SK-N-SH (cell line): Measurements from ENCODE around the gene MAPK6. TPM values are rescaled to one million over a fixed set of nuclear protein-coding genes. Genes with fewer than 3 reads are reported as not detected.

Experiments used
- CTCF ChIA-PET: fragments of 300-600, 350-600 bp; formaldehyde crosslinking; extraction: SDS; loops from one replicate; lab custom pipeline; 2021; lab: Yijun Ruan, JAX
- POLR2A ChIA-PET: fragments of 350-600 bp; sonication (Branson Sonifier 250); formaldehyde crosslinking; extraction: SDS; loops from one replicate; lab custom pipeline; 2020; ENCODE audit warnings: antibody characterized with exemption, inconsistent platforms; lab: Yijun Ruan, JAX
- DNase-seq: peaks from one replicate; pipeline ENCODE4 v3.0.0; 2012
- H2AFZ ChIP-seq: fragments of 200-600 bp; sonication (generic); 2 replicates; pipeline ENCODE4 v1.8.1; 2016; ENCODE audit warnings: antibody characterized with exemption, mild to moderate bottlenecking, low read depth
- H3F3A ChIP-seq: fragments of 200-600 bp; sonication (generic); replicated peaks from 2 replicates; pipeline ENCODE3; 2016; ENCODE audit warnings: antibody characterized with exemption, mild to moderate bottlenecking; ENCODE audit not compliant: insufficient read depth
- H3K27ac ChIP-seq, 2 experiments: fragments of 200-500 bp in 1 of 2; fragments of 200-600 bp in 1 of 2; sonication (Bioruptor generic) in 1 of 2; sonication (generic), shearing (Covaris generic) in 1 of 2; 2 replicates each; pipeline versions ENCODE4 v1.5.1 to v1.6.1; 2014 to 2016; ENCODE audit warnings: low read depth in 2 of 2, inconsistent platforms in 1 of 2, low read length in 1 of 2, mild to moderate bottlenecking in 1 of 2, mixed read lengths in 1 of 2
- H3K27me3 ChIP-seq: fragments of 200-600 bp; sonication (generic), shearing (Covaris generic); 2 replicates; pipeline ENCODE4 v1.6.1; 2016; ENCODE audit warnings: mixed run types; ENCODE audit not compliant: insufficient read depth
- H3K36me3 ChIP-seq, 2 experiments: fragments of 200-500 bp in 1 of 2; fragments of 200-600 bp in 1 of 2; sonication (Bioruptor generic) in 1 of 2; sonication (generic) in 1 of 2; replicated peaks in 1 of 2; 2 replicates each; pipeline versions ENCODE3 to v1.5.1; 2014 to 2016; ENCODE audit warnings: low read length in 1 of 2, mild to moderate bottlenecking in 1 of 2; ENCODE audit not compliant: insufficient read depth in 2 of 2, control insufficient read depth in 1 of 2
- H3K4me1 ChIP-seq, 2 experiments: fragments of 200-500 bp in 1 of 2; fragments of 200-600 bp in 1 of 2; sonication (Bioruptor generic) in 1 of 2; sonication (generic), shearing (Covaris generic) in 1 of 2; 2 replicates each; pipeline versions ENCODE4 v1.5.1 to v1.6.1; 2014 to 2016; ENCODE audit warnings: low read depth in 1 of 2, low read length in 1 of 2, mixed run types in 1 of 2; ENCODE audit not compliant: insufficient read depth in 2 of 2, control insufficient read depth in 1 of 2
- H3K4me2 ChIP-seq: fragments of 200-600 bp; sonication (generic), shearing (Covaris generic); 2 replicates; pipeline ENCODE4 v1.6.1; 2017; ENCODE audit warnings: mixed run types
- H3K4me3 ChIP-seq, 2 experiments: fragments of 200-500 bp in 1 of 2; fragments of 200-600 bp in 1 of 2; sonication (Bioruptor generic) in 1 of 2; sonication (generic), shearing (Covaris generic) in 1 of 2; 2 replicates each; pipeline versions ENCODE4 v1.5.1 to v1.8.1; 2014 to 2016; ENCODE audit warnings: low read depth in 2 of 2, inconsistent platforms in 1 of 2, low read length in 1 of 2, mild to moderate bottlenecking in 1 of 2, mixed read lengths in 1 of 2, moderate library complexity in 1 of 2
- H3K79me2 ChIP-seq: fragments of 200-600 bp; sonication (generic); 2 replicates; pipeline ENCODE4 v1.8.1; 2017; ENCODE audit warnings: mild to moderate bottlenecking; ENCODE audit not compliant: insufficient read depth
- H3K9ac ChIP-seq: fragments of 200-600 bp; sonication (generic); 2 replicates; pipeline ENCODE4 v1.6.1; 2017; ENCODE audit warnings: mixed run types
- H3K9me2 ChIP-seq: fragments of 200-600 bp; sonication (generic); 2 replicates; pipeline ENCODE4 v1.6.1; 2017; ENCODE audit warnings: mixed run types
- H3K9me3 ChIP-seq: fragments of 200-600 bp; sonication (generic); 2 replicates; pipeline ENCODE4 v1.6.1; 2017; ENCODE audit warnings: mixed run types, mild to moderate bottlenecking, moderate library complexity
- H4K20me1 ChIP-seq: fragments of 200-600 bp; sonication (generic); 2 replicates; pipeline ENCODE4 v1.6.1; 2017; ENCODE audit warnings: mild to moderate bottlenecking, mixed run types; ENCODE audit not compliant: insufficient read depth
- EP300 ChIP-seq, 2 experiments: IDR thresholded peaks; 2 replicates each; pipeline versions ENCODE4 v1.4.0 to v1.6.1; 2012; ENCODE audit warnings: borderline replicate concordance in 1 of 2, low read depth in 1 of 2, low read length in 1 of 2
- FOXM1 ChIP-seq: IDR thresholded peaks from 2 replicates; pipeline ENCODE4 v1.4.0; 2012; ENCODE audit warnings: low read depth, mild to moderate bottlenecking
- MEF2A ChIP-seq: IDR thresholded peaks from 2 replicates; pipeline ENCODE4 v1.4.0; 2012; ENCODE audit warnings: low read depth, borderline replicate concordance
- MXI1 ChIP-seq: IDR thresholded peaks from 2 replicates; pipeline ENCODE4 v1.6.1; 2012; ENCODE audit warnings: mild to moderate bottlenecking, low read depth, low read length, improper control_type of control experiment
- RFX5 ChIP-seq: IDR thresholded peaks from 2 replicates; pipeline ENCODE4 v1.6.1; 2012; ENCODE audit warnings: mild to moderate bottlenecking, improper control_type of control experiment, low read length
- RXRA ChIP-seq: IDR thresholded peaks from 2 replicates; pipeline ENCODE4 v1.4.0; 2012; ENCODE audit warnings: low read depth, mild to moderate bottlenecking, borderline replicate concordance
- WGBS: methylation state at CpG from one replicate; pipeline ENCODE4 v1.1.6; 2017; ENCODE audit warnings: low lambda C conversion rate; 5-methylcytosine and 5-hydroxymethylcytosine counted together
- polyA plus RNA-seq, 3 experiments: library from polyadenylated mRNA; depleted of rRNA; stranded (reverse); fragments of >200 nt; gene quantifications; 2 replicates each; pipeline ENCODE4 v1.2.3, GENCODE V29; 2012
- TF ChIP-seq, protein P1 (sequence below): IDR thresholded peaks from 2 replicates; pipeline ENCODE4 v1.6.1; 2012; ENCODE audit warnings: mild to moderate bottlenecking, low read depth, low read length, moderate library complexity
- TF ChIP-seq, protein P2 (sequence below): fragments of 150-350 bp; IDR thresholded peaks from 2 replicates; pipeline ENCODE4 v1.6.1; 2017; ENCODE audit warnings: antibody characterized with exemption, low read length, low read depth, borderline replicate concordance
- TF ChIP-seq, protein P3 (sequence below): IDR thresholded peaks from 2 replicates; pipeline ENCODE4; 2012

MAPK6 gene
- polyA plus RNA-seq, 1 of the 3 experiments (the other 2 are of a cell fraction): 16.9 TPM

DNA sequence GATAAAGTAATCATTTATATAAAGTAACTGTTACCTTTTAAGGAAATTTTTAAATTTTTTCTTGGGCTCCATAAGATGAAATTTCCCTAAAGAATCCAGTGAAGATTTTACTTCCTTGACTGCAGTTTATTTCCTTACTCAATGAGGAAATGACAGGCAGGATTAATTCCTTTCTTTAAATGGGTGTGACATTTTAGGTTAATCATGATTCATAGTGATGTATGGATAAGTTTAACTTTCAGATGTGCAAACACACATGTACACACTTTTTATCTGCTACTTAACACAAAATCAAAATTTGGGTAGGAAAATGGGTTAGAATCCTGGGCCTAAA lies 36.3 kb upstream of the MAPK6 start (continued):
- TF ChIP-seq, protein P1, sequence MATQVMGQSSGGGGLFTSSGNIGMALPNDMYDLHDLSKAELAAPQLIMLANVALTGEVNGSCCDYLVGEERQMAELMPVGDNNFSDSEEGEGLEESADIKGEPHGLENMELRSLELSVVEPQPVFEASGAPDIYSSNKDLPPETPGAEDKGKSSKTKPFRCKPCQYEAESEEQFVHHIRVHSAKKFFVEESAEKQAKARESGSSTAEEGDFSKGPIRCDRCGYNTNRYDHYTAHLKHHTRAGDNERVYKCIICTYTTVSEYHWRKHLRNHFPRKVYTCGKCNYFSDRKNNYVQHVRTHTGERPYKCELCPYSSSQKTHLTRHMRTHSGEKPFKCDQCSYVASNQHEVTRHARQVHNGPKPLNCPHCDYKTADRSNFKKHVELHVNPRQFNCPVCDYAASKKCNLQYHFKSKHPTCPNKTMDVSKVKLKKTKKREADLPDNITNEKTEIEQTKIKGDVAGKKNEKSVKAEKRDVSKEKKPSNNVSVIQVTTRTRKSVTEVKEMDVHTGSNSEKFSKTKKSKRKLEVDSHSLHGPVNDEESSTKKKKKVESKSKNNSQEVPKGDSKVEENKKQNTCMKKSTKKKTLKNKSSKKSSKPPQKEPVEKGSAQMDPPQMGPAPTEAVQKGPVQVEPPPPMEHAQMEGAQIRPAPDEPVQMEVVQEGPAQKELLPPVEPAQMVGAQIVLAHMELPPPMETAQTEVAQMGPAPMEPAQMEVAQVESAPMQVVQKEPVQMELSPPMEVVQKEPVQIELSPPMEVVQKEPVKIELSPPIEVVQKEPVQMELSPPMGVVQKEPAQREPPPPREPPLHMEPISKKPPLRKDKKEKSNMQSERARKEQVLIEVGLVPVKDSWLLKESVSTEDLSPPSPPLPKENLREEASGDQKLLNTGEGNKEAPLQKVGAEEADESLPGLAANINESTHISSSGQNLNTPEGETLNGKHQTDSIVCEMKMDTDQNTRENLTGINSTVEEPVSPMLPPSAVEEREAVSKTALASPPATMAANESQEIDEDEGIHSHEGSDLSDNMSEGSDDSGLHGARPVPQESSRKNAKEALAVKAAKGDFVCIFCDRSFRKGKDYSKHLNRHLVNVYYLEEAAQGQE: no peak
- TF ChIP-seq MXI1: no peak
- TF ChIP-seq EP300 (IDR thresholded peaks at IDR 0.05; ENCODE audit: borderline replicate concordance in 1 of 2, low read depth in 1 of 2, low read length in 1 of 2): no peak
- TF ChIP-seq, all 33 proteins: peak for 0

DNA sequence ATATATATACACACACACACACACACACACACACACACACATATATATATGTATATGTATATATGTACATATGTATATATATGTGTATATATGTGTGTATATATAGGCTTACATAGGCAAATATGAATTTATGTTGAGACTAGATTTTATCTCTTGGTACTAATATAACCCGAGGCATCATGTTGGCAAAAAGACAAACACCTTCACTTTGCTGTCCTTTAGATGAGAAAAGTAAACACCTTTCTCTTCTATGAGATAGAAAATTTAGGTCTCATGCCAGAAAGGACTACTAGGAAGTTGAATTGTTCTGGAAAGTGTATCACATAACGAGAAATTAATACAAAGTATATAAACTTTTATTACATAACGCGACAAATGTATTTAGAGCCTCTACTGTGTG lies 27.9 kb upstream of the MAPK6 start:
- Histone ChIP-seq H3K9ac (no peak overlapping the region), H3K27ac (no peak overlapping the region), H3K79me2 (no peaks in the 10 kb centered on the region), H3K9me3 (no peaks in the 10 kb centered on the region), H3F3A (peaks cover 14% of the 10 kb centered on the region), H3K27me3 (no peaks in the 10 kb centered on the region), H3K36me3 (no peaks in the 10 kb centered on the region), H3K4me2 (no peak overlapping the region), H2AFZ (no peak overlapping the region), H3K4me3 (no peak overlapping the region), H3K9me2 (no peaks in the 10 kb centered on the region), H3K4me1 (0 out of 4 replicates have a peak, but pooled peaks cover 0 to 10% of the 10 kb centered on the region in 2 experiments)
- POLR2A ChIA-PET: no interaction called here
- DNase-seq: no peak
- CTCF ChIA-PET: interaction anchor here (1.7 kb wide), 1 partner anchor 88 kb away, joined by 4 read pairs; no protein-coding TSS in a partner anchor
- WGBS: 85% methylated on average over 4 of the region's 4 CpGs
- TF ChIP-seq, protein P2, sequence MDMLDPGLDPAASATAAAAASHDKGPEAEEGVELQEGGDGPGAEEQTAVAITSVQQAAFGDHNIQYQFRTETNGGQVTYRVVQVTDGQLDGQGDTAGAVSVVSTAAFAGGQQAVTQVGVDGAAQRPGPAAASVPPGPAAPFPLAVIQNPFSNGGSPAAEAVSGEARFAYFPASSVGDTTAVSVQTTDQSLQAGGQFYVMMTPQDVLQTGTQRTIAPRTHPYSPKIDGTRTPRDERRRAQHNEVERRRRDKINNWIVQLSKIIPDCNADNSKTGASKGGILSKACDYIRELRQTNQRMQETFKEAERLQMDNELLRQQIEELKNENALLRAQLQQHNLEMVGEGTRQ: no peak
- no peak for TF ChIP-seq FOXM1
- TF ChIP-seq, all 33 proteins: peak for 0
- H4K20me1 ChIP-seq: no peaks in the 10 kb centered on the region

DNA sequence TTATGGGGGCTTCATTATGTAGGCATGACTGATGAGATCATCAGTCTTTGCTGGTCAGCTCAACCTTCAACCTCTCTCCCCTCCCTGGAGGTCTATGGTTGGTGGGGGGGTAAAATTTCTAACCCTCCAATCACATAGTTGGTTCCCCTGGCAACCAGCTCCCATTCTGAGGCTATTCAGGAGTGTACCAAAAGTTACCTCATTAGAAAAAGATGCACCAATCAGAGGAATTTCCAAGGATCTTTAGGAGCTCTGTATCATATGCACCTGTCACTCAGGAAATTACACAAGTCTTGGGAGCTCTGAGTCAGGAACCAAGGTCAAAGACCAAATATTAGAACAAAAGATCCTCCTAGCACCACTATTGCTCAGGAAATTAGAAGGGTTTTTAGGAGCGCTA lies 26.1 kb upstream of the MAPK6 start:
- Histone ChIP-seq H2AFZ (no peak overlapping the region), H3K4me1 (0 out of 4 replicates have a peak, but pooled peaks cover 0 to 10% of the 10 kb centered on the region in 2 experiments), H3K9me2 (no peaks in the 10 kb centered on the region), H3K9me3 (no peaks in the 10 kb centered on the region), H3K9ac (no peak overlapping the region), H4K20me1 (no peaks in the 10 kb centered on the region), H3F3A (peaks cover 7% of the 10 kb centered on the region), H3K27ac (no peak overlapping the region), H3K27me3 (no peaks in the 10 kb centered on the region), H3K36me3 (no peaks in the 10 kb centered on the region), H3K79me2 (no peaks in the 10 kb centered on the region), H3K4me2 (no peak overlapping the region), H3K4me3 (no peak overlapping the region)
- CTCF ChIA-PET: interaction anchor here (0.8 to 1.7 kb wide), 4 partner anchors 12 to 86 kb away, joined by 3 to 4 read pairs (median 3); no protein-coding TSS in a partner anchor
- 74% methylated on average over 1 of the region's 1 CpG for WGBS
- TF ChIP-seq, protein P3, sequence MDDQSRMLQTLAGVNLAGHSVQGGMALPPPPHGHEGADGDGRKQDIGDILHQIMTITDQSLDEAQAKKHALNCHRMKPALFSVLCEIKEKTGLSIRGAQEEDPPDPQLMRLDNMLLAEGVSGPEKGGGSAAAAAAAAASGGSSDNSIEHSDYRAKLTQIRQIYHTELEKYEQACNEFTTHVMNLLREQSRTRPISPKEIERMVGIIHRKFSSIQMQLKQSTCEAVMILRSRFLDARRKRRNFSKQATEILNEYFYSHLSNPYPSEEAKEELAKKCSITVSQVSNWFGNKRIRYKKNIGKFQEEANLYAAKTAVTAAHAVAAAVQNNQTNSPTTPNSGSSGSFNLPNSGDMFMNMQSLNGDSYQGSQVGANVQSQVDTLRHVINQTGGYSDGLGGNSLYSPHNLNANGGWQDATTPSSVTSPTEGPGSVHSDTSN: no peak
- TF ChIP-seq RFX5: no peak
- no peak for TF ChIP-seq RXRA
- TF ChIP-seq MEF2A: no peak
- TF ChIP-seq, protein P1: no peak
- TF ChIP-seq FOXM1: no peak
- DNase-seq: no peak
- POLR2A ChIA-PET: no interaction called here
